Thoracic aorta endothelial cell (primary cell): ENCODE measurements around the gene LAMTOR5. TPM values are rescaled to one million over a fixed set of nuclear protein-coding genes. Genes with fewer than 3 reads are reported as not detected.

Source experiments
- total RNA-seq: library from RNA; depleted of rRNA; stranded (reverse); fragments of >200 nt; gene quantifications from 2 replicates; pipeline ENCODE4 v1.2.3, GENCODE V29; 2012

Gene LAMTOR5
- 83.5 and 88.4 TPM in 2 replicates for total RNA-seq

DNA sequence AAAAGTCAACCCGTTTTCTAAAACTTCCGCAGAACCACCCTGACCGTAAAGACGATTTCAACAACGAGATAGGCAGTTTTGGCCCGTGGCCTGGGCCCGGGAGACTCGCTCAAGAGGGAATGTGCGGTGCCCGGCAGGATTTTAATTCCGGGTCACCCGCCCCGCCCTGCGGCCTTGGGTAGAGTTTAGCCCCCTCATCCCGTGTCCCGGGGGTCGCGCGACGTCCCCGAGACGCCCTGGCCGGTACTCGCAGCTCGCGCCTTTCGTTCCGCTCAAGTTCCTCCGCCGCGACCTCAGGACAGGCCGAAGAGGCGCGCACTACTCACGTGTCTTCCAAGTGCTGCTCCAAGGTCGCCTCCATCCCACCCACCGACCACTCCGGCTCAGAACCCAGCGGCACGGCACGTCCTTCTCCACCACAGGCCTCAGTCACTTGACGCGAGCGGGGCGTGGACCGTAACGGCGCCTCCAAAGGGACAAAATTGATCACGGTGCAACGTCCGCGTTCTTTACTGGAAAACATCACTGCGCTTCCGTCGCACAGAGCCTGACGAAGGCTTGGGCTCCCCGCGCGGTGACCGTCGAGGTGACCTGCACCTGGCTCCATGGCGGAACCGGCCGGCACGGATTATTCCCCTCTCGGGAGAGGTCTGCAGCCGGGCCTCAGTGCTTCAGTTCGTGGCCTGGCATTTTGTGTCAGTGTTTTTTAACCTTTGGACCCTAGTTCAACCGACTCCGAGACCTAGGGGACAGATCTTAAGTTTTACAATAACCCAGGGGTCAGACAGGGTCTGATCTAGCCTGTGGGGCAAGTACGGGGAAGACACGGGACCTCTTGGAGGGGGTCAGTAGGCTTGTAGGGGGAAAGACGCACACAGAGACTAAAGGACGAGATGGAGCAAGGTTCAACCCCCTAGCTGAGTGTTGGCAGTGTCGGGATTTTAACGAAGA lies at the start of gene LAMTOR5:
Gene LAMTOR5, minus strand, starts transcription at position 435 of the 951 bp plus-strand sequence. Its CDS starts 74 bp downstream, at position 361.

DNA sequence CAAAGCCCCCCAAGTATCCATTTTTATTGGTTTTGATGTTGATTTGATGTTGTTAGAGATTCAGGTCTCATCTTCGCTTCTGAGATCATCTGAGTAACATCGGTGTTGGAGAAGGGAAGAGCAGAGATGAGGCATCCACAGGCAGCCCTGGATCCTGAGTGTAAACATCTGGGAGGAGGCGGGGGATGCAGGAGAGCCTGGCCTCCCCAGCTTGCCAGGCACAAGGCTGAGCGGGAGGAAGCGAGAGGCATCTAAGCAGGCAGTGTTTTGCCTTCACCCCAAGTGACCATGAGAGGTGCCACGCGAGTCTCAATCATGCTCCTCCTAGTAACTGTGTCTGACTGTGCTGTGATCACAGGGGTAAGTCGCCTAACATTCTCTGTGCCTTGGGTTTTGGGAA lies 43.4 kb upstream of the LAMTOR5 start, which contains the start of gene PROK1:
Gene PROK1, plus strand, starts transcription at position 221 of the 400 bp plus-strand sequence. Its CDS starts 68 bp downstream, at position 289.

DNA sequence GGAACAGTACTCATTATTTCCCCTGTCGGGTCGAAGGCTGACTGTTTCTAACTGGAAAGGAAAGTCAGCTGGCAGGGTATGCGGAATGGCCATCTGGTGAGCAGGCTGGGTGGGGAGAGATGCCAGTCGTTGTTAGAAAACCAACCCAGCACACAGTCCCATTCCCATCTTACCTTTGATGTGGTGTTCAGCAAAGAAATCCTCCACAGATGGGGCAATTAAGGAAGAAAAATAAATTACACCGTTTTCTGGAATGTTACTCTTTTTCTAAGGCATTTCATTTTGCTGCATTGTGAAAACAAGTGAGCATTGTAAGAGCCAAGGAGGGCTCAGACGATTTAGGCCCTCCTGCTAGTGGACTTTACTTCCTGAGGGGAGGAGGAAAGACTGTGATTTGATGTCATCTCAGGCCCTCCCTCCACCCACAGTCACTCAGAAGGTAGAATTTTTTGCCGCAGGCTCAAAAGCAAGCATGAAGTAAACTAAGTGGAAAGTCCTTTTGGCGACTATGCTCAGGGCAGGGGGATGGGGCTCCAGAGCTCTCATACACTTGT lies 16.7 kb downstream of the LAMTOR5 start, which contains the start of gene SLC16A4:
Gene SLC16A4, minus strand, starts transcription at position 335 of the 554 bp plus-strand sequence. CDS start 1,703 bp downstream, outside the sequence.

Other genes with a start within 250 kb of the LAMTOR5 start
- 8.8 and 13.6 TPM in 2 replicates for gene KCNC4, start 197.4 kb downstream of the LAMTOR5 start, total RNA-seq
- gene RBM15, start 68.3 kb downstream of the LAMTOR5 start, total RNA-seq: 54.7 and 55.4 TPM in 2 replicates
- gene SLC16A4, start 16.7 kb downstream of the LAMTOR5 start, total RNA-seq: 6.9 and 9.6 TPM in 2 replicates
- gene PROK1, start 43.5 kb upstream of the LAMTOR5 start, total RNA-seq: not detected in 2 replicates
- gene KCNA10, start 111.5 kb upstream of the LAMTOR5 start, total RNA-seq: not detected in 2 replicates
- not detected in 2 replicates for gene KCNA2, start 198.7 kb upstream of the LAMTOR5 start, total RNA-seq